Brain pericyte (primary cell): ENCODE measurements around the gene SELENOT.
"Not testable (repeated sequence)": the region's sequence is repeated elsewhere in the genome, so short reads cannot be mapped to it uniquely, and the experiment has no call there.

Experiments used
- DNase-seq: peaks from one replicate; pipeline ENCODE4 v3.0.0-alpha.2; 2012; ENCODE audit warnings: low read depth, low spot score

SELENOT gene

GRCh38 chr3:150607267-150608065, 4.3 kb downstream of the SELENOT start:
- no peak for DNase-seq

- no peak for DNase-seq
Observed at GRCh38 chr3:150609988-150610387, 6.9 kb downstream of the SELENOT start.

GRCh38 chr3:150610785-150611184, 7.7 kb downstream of the SELENOT start:
- no peak for DNase-seq

GRCh38 chr3:150611666-150612065, 8.5 kb downstream of the SELENOT start:
- no peak for DNase-seq

GRCh38 chr3:150612494-150612893, 9.4 kb downstream of the SELENOT start:
- no peak for DNase-seq

- no peak for DNase-seq
Observed at GRCh38 chr3:150613034-150613433, 9.9 kb downstream of the SELENOT start.

GRCh38 chr3:150613709-150614480, 10.8 kb downstream of the SELENOT start:
- DNase-seq, result no peak

GRCh38 chr3:150620002-150620689, 17.0 kb downstream of the SELENOT start:
- DNase-seq, result no peak

- DNase-seq, result not testable (repeated sequence)
Observed at GRCh38 chr3:150622955-150623354, 19.8 kb downstream of the SELENOT start.

- no peak for DNase-seq
Observed at GRCh38 chr3:150623945-150624344, 20.8 kb downstream of the SELENOT start.

GRCh38 chr3:150626148-150626930, 23.2 kb downstream of the SELENOT start:
- no peak for DNase-seq

GRCh38 chr3:150627557-150627956, 24.4 kb downstream of the SELENOT start:
- DNase-seq, result no peak

- no peak for DNase-seq
Observed at GRCh38 chr3:150631515-150632221, 28.5 kb downstream of the SELENOT start.

GRCh38 chr3:150635076-150635475, 32.0 kb downstream of the SELENOT start:
- DNase-seq, result no peak

GRCh38 chr3:150635526-150635925, 32.4 kb downstream of the SELENOT start:
- DNase-seq, result no peak

GRCh38 chr3:150636258-150636657, 33.1 kb downstream of the SELENOT start:
- DNase-seq, result no peak

- DNase-seq, result no peak
Observed at GRCh38 chr3:150639262-150639661, 36.1 kb downstream of the SELENOT start.

GRCh38 chr3:150640256-150640655, 37.1 kb downstream of the SELENOT start:
- no peak for DNase-seq

GRCh38 chr3:150653110-150653561, 50.0 kb downstream of the SELENOT start:
- no peak for DNase-seq

- no peak for DNase-seq
Observed at GRCh38 chr3:150656316-150656715, 53.2 kb downstream of the SELENOT start.
